GM12891 (cell line): ENCODE results near the gene ATG16L2.

Source experiments
- DNase-seq: peaks from one replicate; pipeline ENCODE4 v3.0.0; 2011; ENCODE audit warnings: low spot score; ENCODE audit not compliant: insufficient read length
- FAIRE-seq: peaks from 2 replicates; lab custom pipeline; 2011; peaks lifted over from hg19 to GRCh38; lab: Jason Lieb, UNC
- PAX5 ChIP-seq: IDR thresholded peaks from 2 replicates; pipeline ENCODE4 v1.6.1; 2011; ENCODE audit warnings: low read length, moderate library complexity, mild to moderate bottlenecking; ENCODE audit not compliant: insufficient read depth, severe bottlenecking
- POLR2A ChIP-seq: IDR thresholded peaks from 2 replicates; pipeline ENCODE4 v1.6.1; 2011; ENCODE audit warnings: low read depth, low read length, control low read depth
- POLR2AphosphoS5 ChIP-seq: IDR thresholded peaks from 2 replicates; pipeline ENCODE4 v1.6.1; 2011; ENCODE audit warnings: low read depth, low read length, control low read depth
- POU2F2 ChIP-seq: IDR thresholded peaks from 2 replicates; pipeline ENCODE4 v1.6.1; 2011; ENCODE audit warnings: low read depth, mild to moderate bottlenecking, control low read depth, low read length, moderate library complexity
- SPI1 ChIP-seq: IDR thresholded peaks from 2 replicates; pipeline ENCODE4 v1.6.1; 2011; ENCODE audit warnings: low read depth, low read length, control low read depth
- TAF1 ChIP-seq: IDR thresholded peaks from 2 replicates; pipeline ENCODE4 v1.6.1; 2011; ENCODE audit warnings: low read depth, low read length, control low read depth

Gene ATG16L2

DNA sequence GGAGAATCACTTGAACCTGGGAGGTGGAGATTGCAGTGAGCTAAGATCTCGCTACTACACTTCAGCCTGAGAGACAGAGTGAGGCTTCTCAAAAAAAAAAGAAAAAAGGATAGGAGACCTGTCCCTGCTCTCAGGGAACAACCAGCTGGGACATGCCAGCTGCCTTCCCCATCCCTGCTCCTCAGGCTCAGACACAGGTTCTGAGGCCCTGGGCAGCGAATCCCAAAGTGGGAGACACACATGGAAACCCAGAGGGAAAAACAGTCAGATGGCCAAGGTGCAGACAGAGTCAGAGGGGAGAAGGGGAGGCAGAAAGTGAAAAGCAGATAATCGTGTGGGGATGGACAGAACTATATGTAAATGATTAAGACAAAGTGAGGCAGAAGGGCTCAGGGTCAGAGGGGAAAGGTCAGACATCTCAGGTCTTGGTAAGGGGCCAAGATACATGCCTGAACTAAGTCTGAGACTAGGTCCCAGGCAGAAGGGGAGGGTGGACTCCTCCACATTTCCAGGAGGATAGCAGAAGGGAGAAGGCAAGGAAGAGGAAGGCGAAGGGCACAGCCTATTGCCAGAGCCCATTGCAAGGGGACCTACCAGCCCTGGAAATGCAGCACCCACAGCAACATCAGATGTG is 34.6 kb upstream of the ATG16L2 start:
- TF ChIP-seq SPI1, result no peak
- no peak for TF ChIP-seq POLR2A
- TF ChIP-seq POU2F2, result no peak
- TF ChIP-seq TAF1, result no peak
- no peak for TF ChIP-seq POLR2AphosphoS5
- no peak for TF ChIP-seq PAX5
- FAIRE-seq (no peak), DNase-seq (no peak)

DNA sequence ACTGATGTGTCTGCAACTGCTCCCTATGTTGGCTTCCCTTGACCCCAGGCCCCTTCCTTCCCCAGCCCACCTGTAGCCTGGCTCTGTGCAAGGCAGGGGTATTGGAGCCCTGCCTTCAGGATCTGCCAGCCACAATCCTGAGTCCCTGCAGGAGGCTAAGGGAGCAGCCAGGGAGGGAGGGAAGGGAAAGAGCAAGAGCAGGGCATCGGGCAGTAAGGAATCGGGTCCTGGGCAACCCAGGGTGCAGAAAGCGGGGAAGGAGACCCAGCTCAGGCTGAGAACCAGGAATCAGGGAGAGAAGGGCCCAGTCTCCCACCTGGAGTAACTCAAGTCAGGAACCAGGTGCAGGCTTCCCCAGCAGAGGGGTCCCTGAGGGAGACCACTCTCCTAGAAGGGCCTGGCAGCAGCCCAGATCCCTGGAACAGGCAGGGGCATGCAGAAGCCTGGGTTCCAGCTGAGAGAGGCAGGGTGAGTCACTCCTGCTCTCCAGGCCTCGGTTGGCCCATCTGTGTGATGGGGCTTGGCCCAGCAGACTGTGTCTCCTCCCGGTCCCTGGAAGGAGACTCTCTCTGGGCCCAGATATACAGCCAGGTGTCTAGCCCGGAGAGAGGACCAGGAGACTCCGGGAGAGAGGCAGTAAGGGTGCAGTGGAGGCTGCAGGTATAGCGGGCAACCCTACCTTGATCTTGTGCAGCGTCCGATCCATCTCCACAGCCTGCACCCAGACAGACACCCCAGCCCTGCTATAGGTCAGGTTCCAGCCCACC is 33.7 kb upstream of the ATG16L2 start:
- FAIRE-seq, result peak; percentile 54
- no peak for TF ChIP-seq POU2F2
- no peak for TF ChIP-seq SPI1
- no peak for TF ChIP-seq POLR2AphosphoS5
- no peak for TF ChIP-seq POLR2A
- no peak for TF ChIP-seq TAF1
- TF ChIP-seq PAX5, result no peak

DNA sequence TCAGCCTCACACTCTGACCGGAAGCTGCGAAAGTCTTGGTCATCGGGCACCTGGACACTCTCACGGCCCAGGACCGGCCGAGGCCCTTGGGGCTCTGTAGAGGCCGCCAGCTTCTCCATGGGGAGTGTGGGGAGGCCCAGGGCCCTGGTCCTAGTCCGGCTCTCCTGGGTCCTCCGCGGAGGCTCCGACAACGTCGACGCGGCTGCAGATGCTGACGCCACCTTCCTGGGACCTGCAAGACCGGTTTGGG is 33.2 kb upstream of the ATG16L2 start:
- TF ChIP-seq POLR2AphosphoS5, result no peak
- no peak for TF ChIP-seq SPI1
- no peak for TF ChIP-seq TAF1
- TF ChIP-seq PAX5, result no peak
- TF ChIP-seq POU2F2, result no peak
- TF ChIP-seq POLR2A, result no peak
- no peak for FAIRE-seq
- DNase-seq, result no peak

More for the DNA sequence above, 33.7 kb upstream of the ATG16L2 start:
- no peak for DNase-seq

DNA sequence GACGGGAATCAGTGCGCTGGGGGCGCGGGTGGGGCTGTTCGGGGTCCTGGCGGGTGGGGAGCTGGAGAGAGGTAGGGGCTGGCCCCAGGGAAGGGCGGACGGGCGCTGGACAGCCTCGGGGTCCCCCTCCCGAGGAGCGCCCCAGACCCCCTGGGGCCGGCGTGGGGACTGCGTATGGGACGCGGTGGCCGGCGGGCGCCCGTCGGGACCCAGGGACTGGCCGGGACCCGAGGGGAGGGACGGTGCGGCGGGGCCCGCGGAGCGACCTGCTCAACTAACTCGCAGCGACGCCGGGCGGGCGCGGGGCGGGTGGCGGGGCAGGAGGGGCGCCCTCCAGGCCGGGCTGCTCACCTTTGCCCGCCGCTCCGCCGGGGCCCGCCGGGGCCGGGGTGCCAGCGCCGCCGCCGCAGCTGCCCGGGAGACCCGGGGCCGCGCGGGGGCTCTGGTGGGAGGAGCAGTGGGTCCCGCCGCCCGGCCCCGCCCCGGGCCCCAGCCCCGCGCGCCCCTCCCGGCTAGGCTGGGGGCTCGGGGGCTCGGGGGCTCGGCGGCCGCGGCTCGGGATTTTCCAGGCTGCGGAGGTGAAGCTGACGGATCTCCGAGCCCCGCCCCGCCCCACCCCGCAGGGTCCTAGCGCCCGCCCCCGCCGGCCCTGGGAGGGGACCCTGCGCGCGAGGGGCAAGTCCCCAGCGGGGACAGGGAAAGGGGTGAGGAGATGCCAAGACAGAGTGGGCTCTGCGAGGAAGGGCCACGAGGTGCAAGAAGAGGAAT is 32.7 kb upstream of the ATG16L2 start:
- FAIRE-seq (no peak), DNase-seq (peak; percentile 80)
- TF ChIP-seq TAF1, result no peak
- TF ChIP-seq POU2F2, result no peak
- TF ChIP-seq PAX5, result no peak
- no peak for TF ChIP-seq SPI1
- TF ChIP-seq POLR2A, result no peak
- no peak for TF ChIP-seq POLR2AphosphoS5

DNA sequence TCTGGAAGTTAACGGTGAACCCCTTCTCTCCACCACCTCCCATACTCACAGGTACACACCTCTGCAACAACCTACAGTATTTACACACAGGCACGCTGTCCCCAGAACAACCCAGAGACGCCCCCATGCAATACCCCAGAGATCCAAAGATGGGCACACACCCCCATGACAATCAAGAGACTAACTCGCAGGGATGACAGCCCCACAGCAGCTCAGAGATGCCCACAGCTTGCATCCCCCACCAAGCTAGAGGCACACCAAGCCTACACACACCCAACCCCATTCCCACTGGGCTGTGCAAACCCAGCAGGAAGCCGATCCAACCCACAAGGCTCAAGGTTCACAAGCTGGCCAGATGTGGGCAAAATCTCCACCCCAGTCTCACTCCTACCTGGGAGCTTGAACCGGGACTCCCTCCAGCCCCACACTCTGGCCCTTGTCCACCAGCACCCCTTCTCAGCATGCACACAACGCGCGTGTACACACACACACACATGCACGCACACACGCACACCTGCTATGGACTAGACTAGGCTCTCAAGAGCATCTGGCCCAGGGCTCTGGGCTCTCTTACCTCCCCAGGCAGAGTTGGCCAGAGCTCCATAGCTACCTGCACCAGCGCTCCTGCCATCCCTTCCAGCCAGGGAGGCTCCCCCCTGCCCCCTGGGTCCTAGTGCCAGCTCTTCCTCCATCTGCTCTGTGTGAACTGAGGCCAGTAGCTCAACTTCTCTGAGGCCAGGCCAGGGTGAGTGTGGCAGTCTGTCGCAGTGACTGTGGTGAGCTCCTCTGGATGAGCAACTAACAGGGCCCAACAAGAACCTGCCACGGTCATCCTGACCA is 31.9 kb upstream of the ATG16L2 start:
- DNase-seq, result no peak
- TF ChIP-seq POLR2AphosphoS5 (no peak), PAX5 (no peak), SPI1 (no peak), TAF1 (no peak), POLR2A (no peak)
- peak; percentile 67 for FAIRE-seq

DNA sequence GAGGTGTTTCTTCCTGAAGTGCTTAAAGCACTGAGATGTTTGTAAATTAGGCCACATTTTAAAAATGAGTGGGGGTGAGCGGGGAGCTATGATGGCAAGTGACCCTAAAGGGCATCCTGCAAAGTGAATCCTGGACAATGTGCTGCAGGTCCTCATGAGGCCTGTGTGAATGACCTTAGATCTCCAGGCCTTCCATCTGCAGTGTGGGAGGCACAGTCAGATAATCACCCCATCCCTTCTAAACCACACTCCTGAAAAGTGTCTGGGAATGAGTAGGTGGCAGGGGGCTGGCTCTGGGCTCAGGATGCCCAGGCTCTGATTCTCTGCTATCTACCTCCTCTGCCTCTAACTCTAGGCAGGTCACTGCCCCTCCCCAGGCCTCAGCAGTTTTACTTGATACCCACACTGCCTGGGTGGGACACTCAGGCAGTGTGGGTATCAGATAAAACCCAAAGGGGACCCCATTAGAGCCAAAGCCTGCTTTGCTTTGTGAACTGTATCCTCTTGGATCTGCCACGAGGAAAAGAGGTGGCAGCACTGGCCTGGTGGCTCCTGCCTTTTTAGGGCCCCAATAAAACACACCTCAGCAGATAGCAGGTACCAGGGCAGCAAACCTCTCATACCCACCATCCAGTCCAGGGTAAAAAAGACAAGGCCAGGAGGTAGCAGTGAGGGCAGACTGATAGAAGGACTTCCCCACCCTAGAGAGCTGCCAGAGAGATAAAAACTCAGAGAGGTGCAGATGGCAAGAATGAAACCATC is 30.9 kb upstream of the ATG16L2 start:
- DNase-seq (no peak), FAIRE-seq (no peak)
- no peak for TF ChIP-seq SPI1
- no peak for TF ChIP-seq POLR2AphosphoS5
- TF ChIP-seq PAX5, result no peak
- TF ChIP-seq POLR2A, result no peak
- no peak for TF ChIP-seq TAF1
- TF ChIP-seq POU2F2, result no peak

DNA sequence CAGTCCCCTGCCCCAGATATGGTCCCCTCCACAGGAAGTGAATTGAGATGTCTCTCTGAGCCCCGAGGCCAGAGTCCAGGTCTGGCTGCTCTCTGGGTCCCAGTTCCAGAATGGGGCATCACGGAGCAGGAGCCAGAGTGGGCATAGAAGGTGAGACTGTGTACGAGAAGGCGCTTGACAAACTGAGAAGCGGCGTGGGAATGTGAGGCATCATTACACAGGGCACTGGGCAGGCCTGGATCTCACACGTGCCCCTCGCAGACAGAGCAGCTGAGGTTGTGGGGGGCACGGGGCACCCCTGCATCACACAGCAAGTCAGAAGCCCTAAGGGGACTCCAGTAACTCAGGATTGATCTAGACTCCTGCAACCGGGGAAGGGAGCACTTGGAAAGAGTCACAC is 29.5 kb upstream of the ATG16L2 start:
- FAIRE-seq (no peak), DNase-seq (no peak)
- TF ChIP-seq POLR2A (no peak), POU2F2 (no peak), SPI1 (no peak), TAF1 (no peak), PAX5 (no peak), POLR2AphosphoS5 (no peak)

DNA sequence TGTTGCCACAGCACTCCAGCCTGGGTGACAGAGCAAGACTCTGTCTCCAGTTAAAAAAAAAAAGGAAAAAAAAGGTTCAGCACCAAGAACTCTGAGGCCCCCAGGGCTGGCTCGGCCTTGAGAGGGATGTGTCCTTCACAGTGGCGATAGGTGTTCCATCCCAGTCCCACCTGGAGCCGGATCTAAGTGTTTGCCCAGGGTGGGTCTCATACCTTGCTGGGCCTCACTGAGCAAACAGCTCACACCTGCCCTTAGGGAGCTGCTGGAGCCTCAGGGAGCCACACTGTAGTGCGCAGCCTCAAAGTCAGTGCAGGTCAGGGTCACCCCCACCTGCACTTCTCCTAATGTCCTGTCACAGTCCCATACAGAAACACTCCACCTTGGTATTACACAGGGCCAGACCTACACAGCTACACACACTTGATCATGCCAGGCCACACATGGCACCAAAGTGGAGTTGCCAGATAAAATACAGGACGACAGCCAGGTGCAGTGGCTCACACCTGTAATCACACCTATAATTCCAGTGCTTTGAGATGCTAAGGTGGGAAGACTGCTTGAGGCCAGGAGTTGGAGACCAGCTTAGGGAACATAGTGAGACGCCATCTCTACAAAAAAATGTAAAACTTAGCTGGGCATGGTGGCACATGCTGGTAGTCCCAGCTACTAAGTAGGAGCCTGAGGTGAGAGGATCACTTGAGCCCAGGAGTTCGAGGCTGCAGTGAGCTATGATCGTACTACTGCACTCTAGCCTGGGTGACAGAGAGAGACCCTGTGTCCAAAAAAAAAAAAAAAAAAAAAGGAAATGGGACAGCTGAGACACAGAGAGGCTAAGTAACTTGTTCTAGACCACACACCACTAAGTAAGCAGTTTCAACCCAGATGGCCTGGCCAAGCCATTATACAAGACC is 27.7 kb upstream of the ATG16L2 start:
- peak; percentile 13 for FAIRE-seq

More for the DNA sequence above, 27.7 kb upstream of the ATG16L2 start:
- no peak for DNase-seq
- TF ChIP-seq POLR2A (no peak), SPI1 (peak; percentile 28; the same call in 1 of the 2 replicates), POU2F2 (no peak), TAF1 (no peak)
